GM18868 (cell line): Measurements from ENCODE around the gene FBXO38.

Experiments
- ATAC-seq: cut with Tn5 transposase; IDR thresholded peaks from one replicate; pipeline ENCODE4 v1.9.1; 2021; ENCODE audit warnings: mild to moderate bottlenecking, moderate library complexity; ENCODE audit not compliant: unreplicated experiment

FBXO38 gene, protein sequence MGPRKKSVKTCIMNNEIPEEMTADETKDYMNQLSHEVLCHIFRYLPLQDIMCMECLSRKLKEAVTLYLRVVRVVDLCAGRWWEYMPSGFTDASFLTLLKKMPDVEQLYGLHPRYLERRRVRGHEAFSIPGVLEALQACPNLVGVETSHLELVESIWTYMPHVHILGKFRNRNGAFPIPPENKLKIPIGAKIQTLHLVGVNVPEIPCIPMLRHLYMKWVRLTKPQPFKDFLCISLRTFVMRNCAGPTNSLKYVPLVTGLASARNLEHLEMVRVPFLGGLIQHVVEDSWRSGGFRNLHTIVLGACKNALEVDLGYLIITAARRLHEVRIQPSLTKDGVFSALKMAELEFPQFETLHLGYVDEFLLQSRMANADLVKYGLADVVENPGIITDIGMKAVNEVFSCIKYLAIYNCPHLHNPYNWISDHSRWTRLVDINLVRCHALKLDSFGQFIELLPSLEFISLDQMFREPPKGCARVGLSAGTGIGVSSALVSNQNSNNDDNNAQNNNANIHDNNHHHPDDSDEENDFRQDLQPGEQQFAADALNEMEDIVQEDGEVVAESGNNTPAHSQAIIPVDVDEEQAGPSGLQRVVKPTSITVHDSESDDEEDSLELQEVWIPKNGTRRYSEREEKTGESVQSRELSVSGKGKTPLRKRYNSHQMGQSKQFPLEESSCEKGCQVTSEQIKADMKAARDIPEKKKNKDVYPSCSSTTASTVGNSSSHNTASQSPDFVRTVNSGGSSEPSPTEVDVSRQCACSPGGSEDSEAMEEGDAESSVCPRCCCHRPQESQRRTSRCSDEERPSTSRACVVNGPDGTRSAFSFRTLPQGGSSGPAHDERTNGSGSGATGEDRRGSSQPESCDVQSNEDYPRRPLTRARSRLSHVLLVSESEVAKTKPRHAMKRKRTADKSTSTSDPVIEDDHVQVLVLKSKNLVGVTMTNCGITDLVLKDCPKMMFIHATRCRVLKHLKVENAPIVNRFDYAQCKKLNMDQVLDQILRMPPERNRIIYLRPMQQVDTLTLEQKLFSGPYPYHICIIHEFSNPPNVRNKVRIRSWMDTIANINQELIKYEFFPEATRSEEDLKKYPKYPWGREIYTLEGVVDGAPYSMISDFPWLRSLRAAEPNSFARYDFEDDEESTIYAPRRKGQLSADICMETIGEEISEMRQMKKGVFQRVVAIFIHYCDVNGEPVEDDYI

DNA sequence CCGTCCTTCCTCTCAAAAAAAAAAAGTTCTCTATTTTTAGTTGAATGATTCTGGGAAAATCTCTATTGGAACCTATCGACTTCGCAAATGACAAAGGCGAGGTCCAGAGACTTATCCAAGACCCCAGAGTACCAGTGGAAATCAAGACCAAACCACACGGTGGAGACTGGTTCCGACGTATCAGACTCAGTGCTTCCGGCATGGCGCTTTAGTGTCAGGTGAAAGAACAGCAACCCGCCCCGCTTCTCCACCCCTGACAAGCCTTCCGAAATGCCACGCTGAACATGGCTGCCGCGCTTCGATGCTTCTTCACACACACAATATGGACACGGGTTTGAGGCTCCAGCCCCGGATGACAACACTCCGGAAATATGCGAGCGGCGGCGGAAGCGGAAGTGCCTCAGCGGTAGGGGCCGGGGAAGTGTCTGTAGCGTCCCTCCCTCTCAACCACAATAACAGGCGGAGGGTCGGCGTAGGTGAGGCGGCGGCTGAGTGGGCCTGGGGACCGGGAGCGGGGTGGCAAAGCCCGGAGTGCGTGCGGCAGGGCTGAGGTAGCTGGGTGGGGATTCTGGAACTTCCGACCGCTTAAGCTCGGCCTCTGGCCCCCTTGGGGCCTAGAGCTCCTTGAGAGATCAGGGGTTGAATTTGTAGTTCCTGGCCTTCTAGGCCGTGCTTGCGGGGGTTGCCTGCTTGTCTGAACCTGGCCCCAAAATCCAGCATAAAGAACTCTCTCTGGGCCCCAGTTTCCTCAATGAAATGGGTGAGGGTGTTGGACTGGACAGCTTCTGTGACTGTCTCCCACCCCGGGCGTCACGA, at the start of gene FBXO38:
Gene FBXO38 (plus strand): TSS at position 395 of the 816 bp plus-strand sequence. CDS start 10,819 bp downstream, outside the sequence.
- ATAC-seq = peak; percentile 97

DNA sequence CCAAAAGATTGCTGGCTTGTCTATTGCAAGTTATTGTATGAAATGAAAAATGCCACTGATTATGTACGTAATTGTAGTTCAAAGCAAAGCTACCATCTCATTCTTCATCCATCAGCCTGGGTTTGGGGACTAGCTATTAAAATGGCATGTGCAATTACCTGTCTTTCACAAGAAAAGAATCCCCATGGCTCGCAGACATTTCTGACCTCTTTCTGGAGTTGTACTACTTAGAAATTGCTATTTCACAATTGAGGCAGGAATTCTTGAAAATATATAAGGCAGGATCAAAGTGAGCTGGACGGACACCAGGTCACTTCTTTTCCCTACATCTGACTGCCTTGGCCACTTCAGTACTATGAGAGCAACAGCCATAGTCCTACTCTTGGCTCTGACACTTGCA, 48.5 kb upstream of the FBXO38 start, which contains the start of gene SPINK9:
Gene SPINK9 (plus strand): TSS at position 301 of the 400 bp plus-strand sequence. CDS start 55 bp downstream, at position 356.
- no peak for ATAC-seq

DNA sequence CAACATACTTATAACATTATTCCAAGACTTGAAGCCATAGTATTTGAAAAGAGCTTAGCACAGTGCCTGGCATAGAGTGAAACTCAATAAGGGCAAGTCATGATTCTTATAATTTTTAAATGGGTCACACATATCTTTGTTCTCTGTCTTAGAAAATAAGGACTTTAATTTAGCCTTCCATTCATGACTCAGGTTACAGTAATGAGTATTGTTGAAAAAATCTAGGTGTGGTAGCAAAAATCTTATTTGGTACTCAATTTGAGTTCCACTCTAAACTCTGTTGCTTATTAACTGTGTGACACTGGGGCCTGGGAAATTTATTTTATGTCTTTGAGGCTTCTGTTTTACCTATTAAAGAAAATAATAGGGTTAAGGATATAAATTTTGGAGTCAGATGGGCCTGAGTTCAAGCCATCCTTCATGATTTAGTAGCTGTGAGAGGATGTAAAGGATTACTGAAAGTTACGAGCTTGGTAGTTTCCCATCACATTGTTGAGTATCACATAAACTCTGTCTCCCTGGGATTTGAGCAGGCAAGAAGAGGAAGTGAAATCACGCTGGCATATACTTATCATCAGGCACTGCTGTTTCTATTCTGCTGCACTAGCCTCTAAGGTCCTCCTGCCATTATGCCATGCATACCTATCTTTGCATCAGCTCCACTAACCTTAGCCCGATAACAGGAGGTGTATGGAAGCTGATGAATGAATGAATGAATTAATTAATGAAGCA, 46.9 kb upstream of the FBXO38 start:
- ATAC-seq = peak; percentile 99

DNA sequence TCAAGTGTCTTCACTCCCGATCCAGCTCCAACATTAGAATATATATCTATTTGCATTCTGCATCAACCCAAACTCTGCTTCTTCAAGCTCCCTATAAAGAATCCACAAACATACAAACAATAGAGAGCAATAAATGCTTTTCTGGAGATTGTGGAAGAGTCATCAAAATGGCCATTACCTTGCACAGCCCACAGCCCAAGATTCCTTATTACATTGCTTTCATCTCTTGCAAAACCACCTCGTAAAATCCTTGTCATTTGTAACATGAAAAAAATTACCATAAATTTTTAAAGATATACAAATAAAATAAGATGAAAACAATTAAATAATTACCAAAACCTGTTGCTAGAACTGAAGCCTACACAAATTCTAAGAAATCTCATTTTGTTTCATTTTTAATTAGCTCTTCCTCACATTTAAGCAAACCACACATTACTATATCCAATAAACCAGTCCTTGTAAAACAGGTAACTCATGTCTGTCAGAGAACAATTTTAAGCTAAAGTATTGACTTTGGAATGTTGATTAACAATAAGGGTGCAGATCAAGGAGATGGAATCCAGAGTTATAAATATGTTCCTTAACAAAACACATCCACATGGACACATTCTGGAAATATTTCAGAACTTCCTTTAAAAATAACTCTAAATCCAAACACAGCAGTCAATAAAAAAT, 41.2 kb upstream of the FBXO38 start:
- ATAC-seq = no peak

DNA sequence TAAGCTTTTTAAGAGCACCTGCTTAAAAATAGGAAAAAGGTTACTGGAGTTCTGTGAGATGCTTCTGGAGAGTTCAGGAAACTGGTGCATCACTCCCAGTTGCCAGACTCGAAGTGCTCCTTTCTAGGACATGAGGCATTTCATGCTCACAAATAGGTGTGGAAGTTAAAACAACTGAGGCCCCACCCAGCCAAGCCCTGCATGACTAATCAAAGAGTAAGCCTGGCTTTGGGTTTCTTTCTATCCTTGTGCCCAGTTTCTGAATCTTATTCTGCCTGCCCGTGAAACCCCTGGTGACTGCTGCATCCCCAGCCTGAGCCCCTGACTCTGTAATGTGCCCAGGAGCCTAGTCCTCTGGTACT, 40.7 kb upstream of the FBXO38 start:
- peak; percentile 34 for ATAC-seq

DNA sequence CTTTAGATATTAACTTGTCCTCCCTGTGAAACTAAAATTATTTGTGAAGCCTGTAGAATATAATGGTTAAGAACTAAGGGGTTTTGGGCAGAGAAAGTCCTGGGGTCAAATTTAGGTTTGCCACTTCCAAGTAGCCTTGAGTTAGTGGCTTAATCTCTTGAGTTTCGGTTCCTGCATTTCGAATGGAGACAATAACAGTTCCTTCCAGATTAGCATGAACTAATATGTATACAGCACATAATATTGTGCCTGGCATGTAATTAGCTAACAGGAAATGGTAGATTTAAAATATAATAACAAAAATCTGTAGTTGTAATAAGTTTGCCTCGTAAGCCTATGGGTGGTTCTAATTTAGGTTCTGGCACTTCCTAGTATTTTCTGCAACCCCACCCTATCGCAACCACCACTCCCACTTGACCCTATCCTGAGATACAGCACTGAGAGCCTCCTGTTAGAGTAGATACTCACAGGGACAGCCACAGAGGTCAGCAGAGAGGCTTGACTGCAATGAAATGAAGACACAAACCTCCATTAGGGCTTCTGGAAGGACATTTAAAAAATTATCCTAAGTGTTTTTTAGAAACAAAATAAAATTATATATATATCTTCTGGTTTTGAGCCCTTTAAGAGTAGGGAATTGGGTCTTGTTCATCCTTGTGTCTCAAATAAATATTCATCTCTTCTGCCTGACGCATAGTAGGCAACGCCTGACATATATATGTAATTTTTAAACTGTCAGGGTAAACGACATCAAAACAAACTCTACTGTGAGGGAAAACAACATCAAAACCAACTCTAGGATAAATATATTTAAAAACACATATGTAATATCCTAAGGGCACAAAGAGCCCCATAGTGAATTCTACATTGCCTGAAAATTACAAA, 39.9 kb upstream of the FBXO38 start:
- ATAC-seq = peak; percentile 57

DNA sequence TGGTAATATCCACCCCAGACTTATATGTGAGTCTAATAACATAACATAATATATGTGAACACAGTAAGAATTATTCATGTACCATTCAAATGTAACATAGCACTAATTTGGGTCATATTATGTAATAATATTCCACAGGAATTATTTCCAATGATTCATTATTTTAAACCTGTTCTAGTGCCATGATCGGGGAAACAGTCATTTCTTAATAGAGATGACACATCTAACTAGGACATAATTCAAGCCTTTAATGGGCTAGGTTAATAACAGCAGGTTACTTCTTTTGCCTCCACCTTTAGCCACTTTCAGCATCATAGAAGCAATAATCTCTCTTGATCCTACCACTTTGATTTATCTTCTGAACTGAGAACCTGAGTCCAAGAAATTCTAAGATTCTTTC, 36.1 kb upstream of the FBXO38 start:
- no peak for ATAC-seq

DNA sequence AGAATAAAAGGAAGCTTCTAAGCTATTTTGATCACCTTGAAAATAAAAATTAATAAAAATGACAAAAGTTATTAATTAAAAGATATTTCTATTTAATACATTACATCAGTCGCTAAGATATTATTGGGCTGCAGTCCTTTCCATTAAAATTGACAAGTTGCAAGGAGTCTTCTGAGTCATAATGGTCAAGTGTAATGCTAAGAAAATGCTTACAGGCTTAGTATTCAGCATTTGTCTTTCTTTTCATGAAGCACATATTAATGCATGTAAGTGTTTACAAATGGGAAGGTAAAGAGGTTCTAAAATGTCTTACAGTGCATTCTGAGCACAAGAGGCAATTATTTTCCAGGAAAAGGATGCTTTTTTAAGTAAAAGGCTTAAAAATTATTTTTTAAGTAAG, 31.1 kb upstream of the FBXO38 start:
- ATAC-seq = no peak

DNA sequence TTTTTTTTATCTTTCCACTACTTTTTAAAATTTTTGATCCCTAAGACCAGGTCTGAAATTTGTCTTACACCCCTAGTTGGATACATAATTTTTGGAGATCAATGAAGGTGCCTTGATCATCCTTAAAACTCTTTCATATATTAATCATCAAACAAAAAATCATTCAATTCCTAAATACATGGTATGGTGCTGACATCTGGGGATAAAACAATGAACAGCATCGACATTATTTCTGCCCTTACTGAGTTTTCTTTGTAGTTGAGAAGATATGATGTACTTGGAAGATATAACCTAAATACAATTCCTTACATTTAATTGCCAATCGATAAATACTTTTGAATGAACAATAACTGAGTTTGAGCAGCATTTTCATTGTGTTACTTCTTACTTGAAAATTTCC, 30.1 kb upstream of the FBXO38 start:
- ATAC-seq = no peak

DNA sequence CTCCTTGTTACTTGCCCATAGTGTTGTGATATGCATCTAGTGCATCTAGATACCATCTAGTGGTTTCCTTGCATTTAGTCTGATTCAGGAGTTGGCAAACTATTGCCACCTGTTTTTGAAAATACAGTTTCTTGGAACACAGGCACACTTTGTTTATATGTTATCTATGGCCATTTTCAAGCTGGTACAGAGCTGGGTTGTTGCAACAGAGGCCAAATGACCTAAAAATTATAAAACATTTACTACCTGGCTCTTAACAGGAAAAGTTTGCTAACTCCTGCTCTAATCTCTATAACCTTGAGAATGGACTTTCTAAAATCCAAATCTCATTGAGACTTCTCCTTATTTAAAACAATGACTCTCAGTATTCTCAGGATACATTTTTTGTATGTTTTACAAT, 19.4 kb upstream of the FBXO38 start:
- ATAC-seq = no peak

DNA sequence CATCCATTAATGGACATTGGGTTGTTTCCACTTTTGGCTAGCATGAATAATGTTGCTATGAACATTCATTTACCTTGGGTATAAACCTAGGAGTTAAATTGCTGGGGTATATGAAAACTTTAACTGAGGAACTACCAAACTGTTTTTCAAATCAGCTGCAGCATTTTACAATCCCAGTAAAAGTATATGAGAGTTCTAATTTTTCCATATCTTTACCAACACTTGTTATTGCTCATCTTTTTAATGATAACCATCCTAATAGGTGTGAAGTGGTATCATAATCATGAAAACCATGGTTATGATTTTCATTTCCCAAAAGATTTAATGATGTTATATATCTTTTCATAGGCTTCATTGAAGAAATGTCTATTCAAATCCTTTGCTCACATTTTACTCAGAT, 15.5 kb upstream of the FBXO38 start:
- ATAC-seq = no peak

DNA sequence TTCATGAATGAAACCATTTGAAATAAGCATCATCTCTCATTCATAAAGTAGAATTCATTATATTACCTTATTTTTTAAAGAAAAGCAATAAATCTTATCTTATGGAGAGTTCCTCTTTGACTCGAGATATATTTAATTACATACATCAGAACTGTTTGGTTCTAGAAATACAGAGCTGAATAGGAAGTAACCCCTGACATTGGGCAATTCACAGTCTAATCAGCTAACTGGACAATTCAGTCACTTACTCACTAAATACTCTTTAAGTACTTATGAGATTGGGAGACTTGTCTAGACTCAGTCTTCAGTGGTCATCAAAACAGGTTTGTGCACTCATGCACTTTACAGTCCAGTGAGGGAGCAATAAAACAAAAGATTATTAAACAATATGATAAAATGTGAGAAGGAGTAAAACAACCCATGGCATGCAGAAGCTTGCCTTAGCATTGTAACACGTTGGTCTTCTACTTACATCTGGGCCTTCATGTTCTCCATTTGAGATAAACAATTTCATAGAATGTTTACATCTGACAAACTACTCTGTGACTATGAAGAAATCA, 11.5 kb upstream of the FBXO38 start:
- no peak for ATAC-seq

DNA sequence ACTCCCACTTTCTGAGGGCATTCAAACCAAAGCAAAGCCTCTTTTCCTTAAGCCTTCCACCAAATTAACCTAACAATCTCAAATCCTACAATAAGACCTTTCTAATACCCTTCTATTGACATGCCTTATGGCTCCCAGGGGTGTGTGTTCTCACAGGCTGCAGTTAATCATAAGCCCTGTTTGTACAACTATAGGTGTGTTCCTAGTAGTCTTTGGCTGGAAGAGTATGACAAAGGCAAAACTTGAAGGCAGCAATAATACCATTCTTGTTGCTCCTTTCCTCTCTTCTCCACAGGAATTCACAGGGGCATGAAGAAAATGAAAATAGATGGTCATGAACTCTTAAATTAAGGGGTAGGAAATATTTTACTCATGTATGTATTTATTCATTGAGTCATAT, 10.9 kb upstream of the FBXO38 start:
- no peak for ATAC-seq

DNA sequence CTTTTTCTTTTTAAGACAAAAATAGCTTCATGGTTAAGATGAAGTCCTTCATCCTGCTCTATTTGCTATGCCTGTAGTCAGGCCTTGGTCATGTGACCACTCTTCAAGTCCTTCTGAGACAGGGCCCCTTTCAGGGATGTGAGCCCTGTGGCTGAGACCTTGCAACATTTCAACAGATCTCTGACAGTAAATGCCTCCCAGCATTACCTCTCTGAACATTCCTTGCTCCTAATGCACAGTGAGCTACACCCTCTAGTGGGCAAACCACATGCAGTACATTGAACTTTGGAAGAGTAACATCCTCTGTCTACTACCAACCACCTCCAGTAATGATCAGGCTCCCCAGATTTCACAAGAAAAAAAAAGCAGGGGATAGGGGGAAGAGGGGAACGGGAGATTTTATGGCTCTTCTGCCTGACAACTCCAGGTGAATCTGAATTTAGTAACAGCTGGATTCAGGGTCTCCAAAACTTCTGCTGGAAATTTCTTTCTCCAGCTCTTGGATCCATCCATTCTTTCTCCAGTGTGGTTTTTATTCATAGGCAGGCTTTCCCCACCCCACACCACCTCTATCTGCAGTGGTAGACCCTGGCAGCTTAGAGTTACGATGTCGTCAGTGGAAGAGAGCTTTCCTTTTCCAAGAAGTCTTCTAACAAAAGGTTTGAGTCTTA, 8.9 kb upstream of the FBXO38 start:
- ATAC-seq = peak; percentile 99

DNA sequence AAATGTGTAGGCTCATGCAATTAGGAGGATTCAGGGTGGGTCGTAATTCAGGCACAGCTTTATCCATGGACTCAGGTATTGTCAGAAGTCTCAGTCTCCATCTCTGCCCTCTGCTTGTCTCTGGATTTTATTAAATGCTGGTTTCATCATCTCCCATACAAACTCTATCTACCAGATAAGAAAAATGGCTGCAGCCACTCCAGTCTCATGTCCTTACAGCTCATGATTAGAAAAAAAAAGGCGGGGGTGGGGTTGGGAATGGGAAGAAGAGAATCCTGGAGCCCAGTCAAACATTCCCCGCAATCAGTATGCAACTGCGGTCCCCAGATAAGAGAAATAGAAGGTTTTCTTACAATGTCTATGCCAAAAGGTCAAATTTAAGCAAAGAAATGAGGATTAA, 7.6 kb upstream of the FBXO38 start:
- ATAC-seq = no peak

DNA sequence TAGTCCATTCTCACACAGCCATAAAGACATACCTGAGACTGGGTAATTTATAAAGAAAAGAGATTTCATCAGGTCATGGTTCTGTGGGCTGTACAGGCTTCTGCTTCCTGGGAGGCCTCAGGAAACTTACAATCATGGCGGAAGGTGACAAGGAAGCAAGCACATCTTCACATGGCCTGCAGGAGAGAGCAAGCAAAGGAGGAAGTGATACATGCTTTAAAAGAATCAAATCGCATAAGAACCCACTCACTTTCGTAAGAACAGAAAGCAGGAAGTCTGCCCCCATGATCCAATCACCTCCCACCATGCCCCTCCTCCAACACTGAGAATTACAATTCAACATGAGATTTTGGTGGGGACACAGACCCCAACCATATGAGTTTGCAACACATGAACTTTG, 5.1 kb upstream of the FBXO38 start:
- no peak for ATAC-seq

DNA sequence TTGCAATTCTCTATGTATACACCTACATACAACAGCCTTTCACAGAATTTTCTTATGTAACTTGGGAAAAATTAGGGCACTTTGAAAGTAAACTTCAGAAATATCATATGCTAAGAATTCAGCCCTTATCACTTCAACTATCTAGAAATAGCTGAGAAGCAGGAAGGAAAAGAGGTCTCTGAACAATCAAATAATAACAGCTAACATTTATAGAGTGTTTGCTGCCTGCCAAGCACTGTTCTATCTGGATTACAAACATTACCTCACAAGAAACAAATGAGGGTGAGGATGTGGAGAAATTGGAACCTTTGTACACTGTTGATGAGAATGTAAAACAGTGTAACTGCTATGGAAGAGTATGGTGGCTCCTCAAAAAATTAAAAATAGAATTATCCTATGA, 4.4 kb upstream of the FBXO38 start:
- ATAC-seq = no peak
